H1 (cell line): Measurements from ENCODE around the gene PAN2. TPM values are rescaled to one million over a fixed set of nuclear protein-coding genes. Genes with fewer than 3 reads are reported as not detected.

Experiments
- BACH1 ChIP-seq: IDR thresholded peaks from 2 replicates; pipeline ENCODE4 v1.6.1; 2012; ENCODE audit warnings: low read length, improper control_type of control experiment
- CBX8 ChIP-seq: fragments of 300-800, 300-1000 bp; sonication (generic); IDR thresholded peaks from 2 replicates; pipeline ENCODE4 v1.7.1; 2016; ENCODE audit warnings: low read depth, low read length, borderline replicate concordance
- CEBPB ChIP-seq: IDR thresholded peaks from 2 replicates; pipeline ENCODE4 v1.6.1; 2012; ENCODE audit warnings: low read depth, low read length
- CHD2 ChIP-seq: IDR thresholded peaks from 2 replicates; pipeline ENCODE4 v1.6.1; 2012; ENCODE audit warnings: low read length, improper control_type of control experiment
- CHD7 ChIP-seq: fragments of 300-600 bp; sonication (generic); IDR thresholded peaks from 2 replicates; pipeline ENCODE4 v1.7.1; 2012; ENCODE audit warnings: low read length, moderate library complexity, mild to moderate bottlenecking, inconsistent platforms; ENCODE audit not compliant: insufficient replicate concordance
- EGR1 ChIP-seq: IDR thresholded peaks from 2 replicates; pipeline ENCODE4 v1.6.1; 2011; ENCODE audit warnings: low read depth, low read length, borderline replicate concordance
- POU5F1 ChIP-seq: IDR thresholded peaks from 2 replicates; pipeline ENCODE4 v1.6.1; 2011; ENCODE audit warnings: low read depth, mild to moderate bottlenecking, low read length, moderate library complexity
- SIX5 ChIP-seq: IDR thresholded peaks from 2 replicates; pipeline ENCODE4 v1.6.1; 2011; ENCODE audit warnings: mild to moderate bottlenecking, low read depth, low read length
- TBP ChIP-seq: IDR thresholded peaks from 2 replicates; pipeline ENCODE4 v1.6.1; 2011; ENCODE audit warnings: low read depth, low read length, improper control_type of control experiment
- TCF12 ChIP-seq: IDR thresholded peaks from 2 replicates; pipeline ENCODE4 v1.6.1; 2011; ENCODE audit warnings: low read depth, mild to moderate bottlenecking, low read length
- ZNF274 ChIP-seq: IDR thresholded peaks from 2 replicates; pipeline ENCODE4 v1.7.0; 2012; ENCODE audit warnings: low read length, borderline replicate concordance; ENCODE audit errors: extremely low read depth
- polyA plus RNA-seq, 7 experiments: library from polyadenylated mRNA; depleted of rRNA in 3 of 7; stranded (reverse) in 5 of 7; unstranded in 2 of 7; fragments of >200 nt in 5 of 7; fragments of 200-250 nt in 2 of 7; gene quantifications; 1 replicate in 5 of 7; 2 replicates in 1 of 7; 4 replicates in 1 of 7; pipeline versions ENCODE4 v1.2.1 to v1.2.3, GENCODE V29; 2011 to 2013; ENCODE audit warnings: missing spikeins in 2 of 7, mixed read lengths in 2 of 7
- total RNA-seq: library from RNA; stranded (reverse); fragmentation: NEBNext Ultra II Directional; extraction: Animal tissue kit (Norgen Biotek cat#: 25700); gene quantifications from 2 replicates; pipeline ENCODE4 v1.2.1, GENCODE V29; 2021

Gene PAN2
- total and polyA plus RNA-seq, 2 of the 8 experiments (the other 6 are each of a cell fraction or from before 2014, with no cell fraction given), result 29.6 to 36.7 TPM

GRCh38 chr12:56315622-56316473 lies 18.0 kb downstream of the PAN2 start, which contains the start of gene CNPY2 (continued):
- TF ChIP-seq CHD7 (no peak), TCF12 (0 out of 2 replicates have a peak, but pooled peaks have one; percentile 17), CEBPB (no peak), EGR1 (no peak), ZNF274 (no peak), POU5F1 (no peak), TBP (peak; percentile 92), CHD2 (peak; percentile 97), CBX8 (no peak), BACH1 (no peak), SIX5 (peak; percentile 99)
